ENCODE measurements around the gene CACNA1C. TPM values are rescaled to one million over a fixed set of nuclear protein-coding genes. Genes with fewer than 3 reads are reported as not detected.

Gene CACNA1C
- total RNA-seq, 1 experiment from 2014 or later: 1.1 TPM

- H3K9me3 Mint-ChIP-seq: no peaks in the 10 kb centered on the region
- no peak overlapping the region for H3K56ac ChIP-seq (ENCODE audit: insufficient read length, low read depth, low read length)
- H3K4me3 Mint-ChIP-seq: peak overlapping the region; percentile 47 to 73
- H2BK5ac ChIP-seq (ENCODE audit: insufficient read length, low read length): no peak overlapping the region
- no peaks in the 10 kb centered on the region for H3K79me1 ChIP-seq (ENCODE audit: insufficient read depth, low read depth, low read length, poor library complexity, severe bottlenecking)
- no peaks in the 10 kb centered on the region for H3K9me3 ChIP-seq (ENCODE audit: control insufficient read depth, low read depth, low read length)
- H2AFZ ChIP-seq (ENCODE audit: low read length): peak overlapping the region; percentile 70
- H3K14ac ChIP-seq (ENCODE audit: insufficient read depth, low read length): no peak overlapping the region
- H3K27me3 ChIP-seq (ENCODE audit: insufficient read depth, low read length): no peaks in the 10 kb centered on the region
- H3K9ac ChIP-seq (ENCODE audit: extremely low read depth, insufficient read length, low read length): no peak overlapping the region
- H3K36me3 Mint-ChIP-seq (ENCODE audit: insufficient read depth in 1 of 3, low read depth in 3 of 3): no peaks in the 10 kb centered on the region; a peak in 1 of 7 replicates
- no peaks in the 10 kb centered on the region for H4K20me1 ChIP-seq (ENCODE audit: control insufficient read depth, insufficient read depth, insufficient read length)
- H3K4me1 ChIP-seq (ENCODE audit: insufficient read depth, low read length): peaks cover 13% of the 10 kb centered on the region; the same call in 1 of the 2 replicates
- peaks cover 31 to 38% of the 10 kb centered on the region in 2 experiments for H3K4me1 Mint-ChIP-seq
- no peak overlapping the region for H4K91ac ChIP-seq (ENCODE audit: insufficient read length, low read depth, low read length)
- no peak overlapping the region for H4K5ac ChIP-seq (ENCODE audit: insufficient read length, low read depth, low read length)
- H3K4me2 ChIP-seq (ENCODE audit: insufficient read depth, insufficient read length, low read length): peak overlapping the region; percentile 65
- H2BK12ac ChIP-seq (ENCODE audit: insufficient read length, low read depth, low read length): no peak overlapping the region
- no peaks in the 10 kb centered on the region for H3K79me2 ChIP-seq (ENCODE audit: insufficient read depth, low read length)
- no peaks in the 10 kb centered on the region for H3K27me3 Mint-ChIP-seq (ENCODE audit: low read depth)
- H3K27ac ChIP-seq (ENCODE audit: insufficient read length, low read depth, low read length): peak overlapping the region; percentile 84
- H2AK5ac ChIP-seq (ENCODE audit: insufficient read length, low read length): no peak overlapping the region
- no peak overlapping the region for H4K8ac ChIP-seq (replicated peaks; ENCODE audit: insufficient read length, low read depth, low read length)
- H2BK15ac ChIP-seq (ENCODE audit: low read depth, low read length): no peak overlapping the region
- H2BK120ac ChIP-seq (ENCODE audit: low read depth, low read length, poor library complexity, severe bottlenecking): no peak overlapping the region
- peak overlapping the region; percentile 93 to 97 (median 96); a peak in 6 of 7 replicates for H3K27ac Mint-ChIP-seq
- H3K4ac ChIP-seq (ENCODE audit: low read depth, low read length): no peak overlapping the region
- no CpG with 5 or more reads among the region's 5 CpGs for WGBS (ENCODE audit: extremely low coverage, insufficient read length, low lambda C conversion rate)
- TF ChIP-seq, protein P1, sequence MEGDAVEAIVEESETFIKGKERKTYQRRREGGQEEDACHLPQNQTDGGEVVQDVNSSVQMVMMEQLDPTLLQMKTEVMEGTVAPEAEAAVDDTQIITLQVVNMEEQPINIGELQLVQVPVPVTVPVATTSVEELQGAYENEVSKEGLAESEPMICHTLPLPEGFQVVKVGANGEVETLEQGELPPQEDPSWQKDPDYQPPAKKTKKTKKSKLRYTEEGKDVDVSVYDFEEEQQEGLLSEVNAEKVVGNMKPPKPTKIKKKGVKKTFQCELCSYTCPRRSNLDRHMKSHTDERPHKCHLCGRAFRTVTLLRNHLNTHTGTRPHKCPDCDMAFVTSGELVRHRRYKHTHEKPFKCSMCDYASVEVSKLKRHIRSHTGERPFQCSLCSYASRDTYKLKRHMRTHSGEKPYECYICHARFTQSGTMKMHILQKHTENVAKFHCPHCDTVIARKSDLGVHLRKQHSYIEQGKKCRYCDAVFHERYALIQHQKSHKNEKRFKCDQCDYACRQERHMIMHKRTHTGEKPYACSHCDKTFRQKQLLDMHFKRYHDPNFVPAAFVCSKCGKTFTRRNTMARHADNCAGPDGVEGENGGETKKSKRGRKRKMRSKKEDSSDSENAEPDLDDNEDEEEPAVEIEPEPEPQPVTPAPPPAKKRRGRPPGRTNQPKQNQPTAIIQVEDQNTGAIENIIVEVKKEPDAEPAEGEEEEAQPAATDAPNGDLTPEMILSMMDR (conservative IDR thresholded peaks at IDR 0.05): peak; percentile 20; the same call in 1 of the 3 replicates
- no peak overlapping the region for H2BK20ac ChIP-seq (ENCODE audit: low read depth, low read length, poor library complexity, severe bottlenecking)
- H3K23me2 ChIP-seq (ENCODE audit: insufficient read length, low read depth, low read length, poor library complexity, severe bottlenecking): no peaks in the 10 kb centered on the region
- H3K23ac ChIP-seq (ENCODE audit: insufficient read length, low read depth, low read length): no peak overlapping the region
- DNase-seq: peak; percentile 64
- H3K18ac ChIP-seq (ENCODE audit: insufficient read length, low read depth, low read length): peak overlapping the region; percentile 32
- no peak overlapping the region for H3T11ph ChIP-seq (ENCODE audit: low read length)
Measured at GRCh38 chr12:2198542-2198941, 145.8 kb downstream of the CACNA1C start.

All from H9 (cell line).